Neural progenitor cell (in vitro differentiated cells): ENCODE results near the gene UBQLN1.

Source experiments
- EZH2 ChIP-seq: fragments of 200-600 bp; sonication (generic); IDR thresholded peaks from 2 replicates; pipeline ENCODE4 v1.6.1; 2017; ENCODE audit warnings: antibody characterized with exemption, mild to moderate bottlenecking, moderate library complexity
- TF ChIP-seq, protein P1 (sequence below): fragments of 200-600 bp; sonication (generic); IDR thresholded peaks from 2 replicates; pipeline ENCODE4 v1.5.1; 2017; ENCODE audit warnings: antibody characterized with exemption, mild to moderate bottlenecking

DNA sequence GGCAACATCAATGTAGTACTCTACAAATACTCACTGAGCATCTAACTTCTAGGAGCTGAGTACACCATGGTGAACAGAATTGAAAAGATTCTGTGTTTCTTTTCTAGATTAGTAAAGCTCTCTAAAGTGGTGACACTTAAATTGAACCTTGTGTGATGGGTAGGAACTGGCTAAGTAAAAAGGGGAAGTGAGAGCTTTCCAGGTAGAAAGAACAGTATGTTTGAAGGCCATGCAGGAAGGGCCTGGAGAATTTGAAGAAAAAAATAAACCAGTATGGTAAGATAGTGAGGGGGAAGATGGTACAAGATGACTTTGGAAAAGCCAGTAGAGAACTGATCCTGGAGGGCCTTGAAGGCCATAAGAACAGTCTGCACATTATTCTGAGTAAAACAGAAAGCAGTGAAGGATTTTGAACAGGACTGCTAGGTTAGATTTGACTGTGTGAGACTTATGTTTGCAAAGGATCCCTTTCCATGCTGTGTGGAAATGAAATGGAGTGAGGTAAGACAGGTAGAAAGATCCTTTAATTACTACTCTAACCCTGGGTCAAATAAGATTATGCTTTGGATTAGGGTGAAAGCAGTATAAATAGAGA is 46.7 kb upstream of the UBQLN1 start:
- TF ChIP-seq, protein P1, sequence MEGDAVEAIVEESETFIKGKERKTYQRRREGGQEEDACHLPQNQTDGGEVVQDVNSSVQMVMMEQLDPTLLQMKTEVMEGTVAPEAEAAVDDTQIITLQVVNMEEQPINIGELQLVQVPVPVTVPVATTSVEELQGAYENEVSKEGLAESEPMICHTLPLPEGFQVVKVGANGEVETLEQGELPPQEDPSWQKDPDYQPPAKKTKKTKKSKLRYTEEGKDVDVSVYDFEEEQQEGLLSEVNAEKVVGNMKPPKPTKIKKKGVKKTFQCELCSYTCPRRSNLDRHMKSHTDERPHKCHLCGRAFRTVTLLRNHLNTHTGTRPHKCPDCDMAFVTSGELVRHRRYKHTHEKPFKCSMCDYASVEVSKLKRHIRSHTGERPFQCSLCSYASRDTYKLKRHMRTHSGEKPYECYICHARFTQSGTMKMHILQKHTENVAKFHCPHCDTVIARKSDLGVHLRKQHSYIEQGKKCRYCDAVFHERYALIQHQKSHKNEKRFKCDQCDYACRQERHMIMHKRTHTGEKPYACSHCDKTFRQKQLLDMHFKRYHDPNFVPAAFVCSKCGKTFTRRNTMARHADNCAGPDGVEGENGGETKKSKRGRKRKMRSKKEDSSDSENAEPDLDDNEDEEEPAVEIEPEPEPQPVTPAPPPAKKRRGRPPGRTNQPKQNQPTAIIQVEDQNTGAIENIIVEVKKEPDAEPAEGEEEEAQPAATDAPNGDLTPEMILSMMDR = no peak
- no peak for TF ChIP-seq EZH2
